LNCaP clone FGC (cell line): Measurements from ENCODE around the gene TGFA.

Source experiments
- DNase-seq: peaks from one replicate; pipeline ENCODE4 v3.0.0-alpha.2; 2011; ENCODE audit warnings: low read depth
- H3K4me3 ChIP-seq: 2 replicates; pipeline ENCODE4 v1.5.1; 2011; ENCODE audit warnings: mild to moderate bottlenecking, low read depth, low read length, control low read depth
- CTCF ChIP-seq: IDR thresholded peaks from 2 replicates; pipeline ENCODE4 v1.5.1; 2012; ENCODE audit warnings: mild to moderate bottlenecking; ENCODE audit not compliant: control insufficient read depth, insufficient read depth; ENCODE audit errors: extremely low read depth

Gene TGFA

GRCh38 chr2:70463581-70463980 is 90.0 kb downstream of the TGFA start:
- TF ChIP-seq CTCF, result no peak
- no peak overlapping the region for H3K4me3 ChIP-seq
- DNase-seq, result no peak

DNA sequence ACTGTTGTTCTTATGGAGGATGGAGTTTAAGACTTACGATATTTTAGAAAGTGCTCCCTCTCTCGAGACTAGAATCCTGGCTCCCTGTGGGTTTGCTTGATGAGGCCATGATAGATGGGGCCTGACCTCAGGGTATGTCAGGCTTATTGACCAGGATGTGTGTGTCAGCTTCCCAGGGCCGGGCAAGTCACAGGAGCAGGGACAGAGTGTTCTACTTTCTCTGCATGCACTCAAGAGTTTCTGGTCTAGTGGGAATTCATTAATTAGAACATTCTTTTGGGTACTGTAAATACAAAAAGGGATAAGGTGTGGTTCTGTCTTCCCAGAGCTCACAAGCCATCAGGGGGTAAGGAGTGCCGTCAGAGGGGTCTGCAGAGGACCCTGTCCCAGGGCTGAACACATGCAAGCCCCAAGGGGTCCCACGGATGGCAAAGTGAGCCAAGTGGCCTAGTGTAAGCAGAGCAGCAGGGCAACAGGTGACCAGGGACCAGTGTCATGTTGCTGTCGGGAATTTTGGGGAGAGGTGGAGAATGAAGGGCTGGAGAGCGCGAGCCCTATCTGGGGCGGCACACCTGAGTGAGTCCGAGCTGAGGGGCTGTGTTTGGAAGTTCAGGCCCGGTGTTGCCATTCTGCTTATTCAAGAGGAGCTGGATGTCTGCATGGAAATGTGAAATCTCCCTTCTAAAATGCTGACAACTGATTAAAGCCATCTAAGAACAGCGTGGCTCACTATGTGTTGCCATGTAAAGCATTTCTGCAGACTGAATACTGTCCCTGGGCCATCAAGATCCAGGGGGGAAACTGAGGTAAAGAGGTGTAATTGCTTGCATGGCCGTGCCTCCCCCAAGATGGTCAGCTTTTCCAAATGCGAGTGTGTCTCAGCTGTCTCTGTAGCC is 91.4 kb downstream of the TGFA start:
- DNase-seq, result no peak
- H3K4me3 ChIP-seq, result no peak overlapping the region
- no peak for TF ChIP-seq CTCF

DNA sequence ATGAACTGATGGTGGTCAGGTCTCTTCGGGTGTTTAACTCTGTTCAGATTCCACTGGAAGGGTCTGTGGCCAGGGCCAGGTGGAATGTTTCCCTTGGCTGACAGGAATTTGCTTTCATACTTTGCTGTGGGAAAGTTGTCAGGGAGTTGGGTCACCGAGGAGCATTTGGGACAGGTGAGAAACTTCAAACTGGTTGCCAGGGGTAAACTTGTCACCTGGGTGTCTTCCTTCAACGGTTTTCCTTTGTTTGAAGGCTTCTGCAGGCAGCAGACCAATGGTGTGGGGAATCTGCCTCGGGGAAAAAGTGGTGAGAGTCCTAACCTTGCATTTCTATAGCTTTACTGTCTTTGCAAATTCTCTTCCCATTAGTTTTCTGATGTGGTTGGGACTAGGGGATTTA is 92.2 kb downstream of the TGFA start:
- DNase-seq, result no peak
- TF ChIP-seq CTCF, result no peak
- no peak overlapping the region for H3K4me3 ChIP-seq

DNA sequence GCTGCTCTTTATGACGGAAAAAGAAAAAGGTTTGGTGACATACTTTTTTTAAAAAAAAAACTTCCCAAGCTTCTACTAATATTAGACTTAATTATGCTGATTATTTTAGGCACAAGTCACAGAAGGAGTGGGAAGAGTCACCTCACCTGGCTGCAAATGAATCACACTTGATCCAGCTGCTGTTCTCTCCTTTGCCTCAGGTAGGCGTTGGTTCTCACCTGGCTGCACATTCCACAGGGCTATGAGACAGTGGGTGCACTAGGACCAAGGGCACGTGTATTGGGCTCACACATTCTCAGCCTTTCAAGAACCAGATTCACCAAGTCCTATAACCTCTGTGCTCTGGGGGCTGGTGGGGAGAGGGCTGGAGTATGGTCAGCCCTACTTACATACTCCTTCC is 93.3 kb downstream of the TGFA start:
- no peak for DNase-seq
- H3K4me3 ChIP-seq, result no peak overlapping the region
- no peak for TF ChIP-seq CTCF

DNA sequence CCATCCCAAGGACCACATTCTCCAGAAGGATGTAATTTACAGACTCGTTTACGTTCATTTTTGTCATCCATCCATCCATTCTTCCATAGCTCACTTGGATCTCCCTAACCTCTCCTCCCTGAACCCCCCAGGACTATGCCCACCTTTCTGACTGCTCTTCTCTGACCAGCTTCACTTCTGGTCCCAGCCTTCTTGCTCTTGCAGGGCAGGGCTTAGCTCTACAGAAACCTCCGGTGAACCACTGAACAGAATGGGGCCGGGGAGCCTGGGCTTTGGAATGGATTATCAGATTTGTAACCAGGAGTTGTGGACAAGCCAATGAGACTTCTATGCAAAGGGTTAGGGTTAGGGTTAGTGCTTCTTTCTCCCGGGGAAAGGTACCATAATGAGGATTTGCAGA is 95.0 kb downstream of the TGFA start:
- H3K4me3 ChIP-seq, result no peak overlapping the region
- DNase-seq, result no peak
- no peak for TF ChIP-seq CTCF

DNA sequence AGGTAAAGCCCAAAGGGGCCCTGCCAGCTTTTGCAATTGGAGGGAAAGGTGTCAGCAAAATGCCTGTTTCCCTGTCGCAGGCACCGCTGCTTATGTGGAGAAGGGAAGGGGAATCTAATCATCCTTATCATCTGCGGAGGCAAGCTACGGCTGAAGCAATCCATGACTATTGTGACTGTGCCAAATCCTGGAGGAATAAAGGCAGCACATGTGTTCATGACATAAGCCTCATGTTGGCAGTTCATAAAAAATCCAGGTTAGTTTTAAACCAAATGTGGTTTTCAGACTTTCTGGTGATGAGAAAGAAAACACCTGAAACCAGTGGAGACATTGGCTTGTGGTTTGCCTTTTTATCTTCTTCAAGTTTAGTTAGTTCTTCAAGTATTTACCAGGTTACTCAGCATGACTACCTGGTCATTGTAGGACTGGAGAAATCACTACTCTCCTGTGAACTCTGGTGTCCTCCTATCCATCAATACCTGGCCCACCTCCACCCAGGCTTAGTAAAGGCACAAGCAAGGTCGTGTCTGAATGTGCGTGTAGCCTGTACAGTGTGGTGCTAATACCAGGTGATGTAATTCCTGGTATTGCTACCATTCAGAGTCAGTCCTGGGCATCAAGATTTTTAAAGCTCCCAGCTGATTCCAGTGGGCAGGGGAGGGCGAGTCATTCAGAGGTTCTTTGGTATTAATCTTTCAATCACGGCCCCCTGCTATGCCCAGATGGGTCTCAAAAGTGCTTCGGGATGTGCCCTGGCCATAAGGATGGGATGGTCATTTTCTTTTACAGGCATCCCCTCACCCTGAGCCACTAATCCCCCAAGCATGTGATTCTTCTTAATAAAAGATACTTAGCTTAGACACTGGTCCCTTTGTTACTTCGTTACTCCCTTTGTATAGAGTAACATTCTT is 96.8 kb downstream of the TGFA start:
- no peak for TF ChIP-seq CTCF
- H3K4me3 ChIP-seq, result no peak overlapping the region
- DNase-seq, result no peak
